ENCODE results near the gene HNRNPH1. TPM values are rescaled to one million over a fixed set of nuclear protein-coding genes. Genes with fewer than 3 reads are reported as not detected.
A peak's percentile ranks its signal among the peaks of the same experiment; 100 is the strongest.

The HNRNPH1 gene
- total RNA-seq, 1 donor from 2014 or later: 470 TPM

- Histone ChIP-seq H3K36me3 (peaks cover 100% of the 10 kb centered on the region), H3K4me3 (no peak overlapping the region), H3K27ac (no peak overlapping the region), H3K4me1 (peaks cover 44% of the 10 kb centered on the region), H3K27me3 (no peaks in the 10 kb centered on the region), H3K9me3 (no peaks in the 10 kb centered on the region)
- intact Hi-C loops (cut with DNase I): no loop called here
- no peak for TF ChIP-seq CTCF (IDR thresholded peaks at IDR 0.05)
- DNase-seq (peak; percentile 53), ATAC-seq (no peak)
Observed at GRCh38 chr5:179613460-179614071, 9.9 kb downstream of the HNRNPH1 start.

- Histone ChIP-seq H3K9me3 (no peaks in the 10 kb centered on the region), H3K36me3 (peaks cover 94% of the 10 kb centered on the region), H3K4me1 (peaks cover 38% of the 10 kb centered on the region), H3K27me3 (no peaks in the 10 kb centered on the region), H3K27ac (no peak overlapping the region), H3K4me3 (no peak overlapping the region)
- no peak for TF ChIP-seq CTCF (IDR thresholded peaks at IDR 0.05)
- intact Hi-C loops (cut with DNase I): no loop called here
- no peak for ATAC-seq
- peak; percentile 15 for DNase-seq
Observed at GRCh38 chr5:179612577-179613459, 10.7 kb downstream of the HNRNPH1 start.

GRCh38 chr5:179610903-179611265, 12.6 kb downstream of the HNRNPH1 start:
- no peak for ATAC-seq
- Histone ChIP-seq H3K27me3 (no peaks in the 10 kb centered on the region), H3K36me3 (peaks cover 89% of the 10 kb centered on the region), H3K4me1 (peaks cover 23% of the 10 kb centered on the region), H3K9me3 (no peaks in the 10 kb centered on the region), H3K4me3 (no peak overlapping the region), H3K27ac (peak overlapping the region; percentile 11)
- no peak for DNase-seq
- TF ChIP-seq CTCF (IDR thresholded peaks at IDR 0.05): no peak
- intact Hi-C loops (cut with DNase I): no loop called here

- Histone ChIP-seq H3K36me3 (peaks cover 89% of the 10 kb centered on the region), H3K4me3 (no peak overlapping the region), H3K9me3 (no peaks in the 10 kb centered on the region), H3K27me3 (no peaks in the 10 kb centered on the region), H3K4me1 (peaks cover 19% of the 10 kb centered on the region), H3K27ac (no peak overlapping the region)
- TF ChIP-seq CTCF (IDR thresholded peaks at IDR 0.05): no peak
- intact Hi-C loops (cut with DNase I): no loop called here
- ATAC-seq: peak; percentile 5
- DNase-seq: peak; percentile 52
Observed at GRCh38 chr5:179610109-179610902, 13.2 kb downstream of the HNRNPH1 start.

- ATAC-seq (no peak), DNase-seq (no peak)
- TF ChIP-seq CTCF (IDR thresholded peaks at IDR 0.05): no peak
- Histone ChIP-seq H3K36me3 (peaks cover 89% of the 10 kb centered on the region), H3K4me1 (peaks cover 14% of the 10 kb centered on the region), H3K9me3 (no peaks in the 10 kb centered on the region), H3K4me3 (no peak overlapping the region), H3K27ac (no peak overlapping the region), H3K27me3 (no peaks in the 10 kb centered on the region)
- intact Hi-C loops (cut with DNase I): no loop called here
Observed at GRCh38 chr5:179609834-179610108, 13.7 kb downstream of the HNRNPH1 start.

Data from upper lobe of right lung (tissue), 1 donor.